Measurements from ENCODE around the gene PRTN3.

PRTN3 gene

GRCh38 chr19:872266-872951, 31.6 kb downstream of the PRTN3 start:
- H3K79me1 ChIP-seq (ENCODE audit: low read length), result no peaks in the 10 kb centered on the region
- H3K36me3 ChIP-seq (ENCODE audit: control insufficient read depth, insufficient read depth, low read length), result peaks cover 2% of the 10 kb centered on the region
- H3K79me2 ChIP-seq (ENCODE audit: control insufficient read depth, insufficient read depth, low read length), result no peaks in the 10 kb centered on the region
- DNase-seq, result peak; percentile 88
- H3K18ac ChIP-seq (ENCODE audit: low read length), result no peak overlapping the region
- no peak overlapping the region for H2BK120ac ChIP-seq (ENCODE audit: low read depth, low read length)
- no peak overlapping the region for H2AK5ac ChIP-seq (ENCODE audit: low read length)
- no peaks in the 10 kb centered on the region for H3K4me1 ChIP-seq (ENCODE audit: control insufficient read depth, low read depth, low read length)
- H4K8ac ChIP-seq (ENCODE audit: low read depth, low read length), result no peak overlapping the region
- H2BK15ac ChIP-seq (replicated peaks; ENCODE audit: low read depth), result no peak overlapping the region
- H4K5ac ChIP-seq (ENCODE audit: low read length), result no peak overlapping the region
- H3K27me3 ChIP-seq (ENCODE audit: insufficient read depth, low read length, poor library complexity), result no peaks in the 10 kb centered on the region
- peak overlapping the region; percentile 25 for H3K56ac ChIP-seq (ENCODE audit: low read length)
- no peak overlapping the region for H3K4me2 ChIP-seq (ENCODE audit: low read length)
- no peak overlapping the region for H3K9ac ChIP-seq (ENCODE audit: low read length)
- H3K27ac ChIP-seq (ENCODE audit: low read depth, low read length), result no peak overlapping the region
- H3K4me3 ChIP-seq (ENCODE audit: low read length), result no peak overlapping the region
- no peak overlapping the region for H2BK5ac ChIP-seq (ENCODE audit: low read length)
- no peak overlapping the region for H3K23ac ChIP-seq (ENCODE audit: low read length)
- no peak overlapping the region for H3K4ac ChIP-seq (ENCODE audit: low read depth, low read length)
- no CpG with 5 or more reads among the region's 27 CpGs for WGBS (ENCODE audit: extremely low coverage, insufficient coverage, low lambda C conversion rate)

- DNase-seq, result peak; percentile 74
These were observed 32.3 kb downstream of the PRTN3 start for GRCh38 chr19:873084-873483.

GRCh38 chr19:873561-874041, 32.8 kb downstream of the PRTN3 start:
- H3K4me2 ChIP-seq (ENCODE audit: low read length), result no peak overlapping the region
- no peak overlapping the region for H2BK120ac ChIP-seq (ENCODE audit: low read depth, low read length)
- no peak overlapping the region for H3K4me3 ChIP-seq (ENCODE audit: low read length)
- H3K27ac ChIP-seq (ENCODE audit: low read depth, low read length), result no peak overlapping the region
- H3K4ac ChIP-seq (ENCODE audit: low read depth, low read length), result no peak overlapping the region
- H3K79me1 ChIP-seq (ENCODE audit: low read length), result no peaks in the 10 kb centered on the region
- H3K56ac ChIP-seq (ENCODE audit: low read length), result no peak overlapping the region
- no peak overlapping the region for H4K5ac ChIP-seq (ENCODE audit: low read length)
- peaks cover 2% of the 10 kb centered on the region for H3K36me3 ChIP-seq (ENCODE audit: control insufficient read depth, insufficient read depth, low read length)
- H3K23ac ChIP-seq (ENCODE audit: low read length), result no peak overlapping the region
- H2BK5ac ChIP-seq (ENCODE audit: low read length), result no peak overlapping the region
- no peak overlapping the region for H3K18ac ChIP-seq (ENCODE audit: low read length)
- no peak overlapping the region for H3K9ac ChIP-seq (ENCODE audit: low read length)
- no peaks in the 10 kb centered on the region for H3K4me1 ChIP-seq (ENCODE audit: control insufficient read depth, low read depth, low read length)
- H4K8ac ChIP-seq (ENCODE audit: low read depth, low read length), result no peak overlapping the region
- no peaks in the 10 kb centered on the region for H3K27me3 ChIP-seq (ENCODE audit: insufficient read depth, low read length, poor library complexity)
- H2AK5ac ChIP-seq (ENCODE audit: low read length), result no peak overlapping the region
- no peak for DNase-seq
- no peak overlapping the region for H2BK15ac ChIP-seq (replicated peaks; ENCODE audit: low read depth)
- no peaks in the 10 kb centered on the region for H3K79me2 ChIP-seq (ENCODE audit: control insufficient read depth, insufficient read depth, low read length)
- no CpG with 5 or more reads among the region's 22 CpGs for WGBS (ENCODE audit: extremely low coverage, insufficient coverage, low lambda C conversion rate)

More at GRCh38 chr19:873084-873483, 32.3 kb downstream of the PRTN3 start:
- no CpG with 5 or more reads among the region's 13 CpGs for WGBS (ENCODE audit: extremely low coverage, insufficient coverage, low lambda C conversion rate)
- H3K79me2 ChIP-seq (ENCODE audit: control insufficient read depth, insufficient read depth, low read length), result no peaks in the 10 kb centered on the region
- H3K4ac ChIP-seq (ENCODE audit: low read depth, low read length), result no peak overlapping the region
- H3K18ac ChIP-seq (ENCODE audit: low read length), result no peak overlapping the region
- no peak overlapping the region for H4K8ac ChIP-seq (ENCODE audit: low read depth, low read length)
- peaks cover 2% of the 10 kb centered on the region for H3K36me3 ChIP-seq (ENCODE audit: control insufficient read depth, insufficient read depth, low read length)
- H3K27me3 ChIP-seq (ENCODE audit: insufficient read depth, low read length, poor library complexity), result no peaks in the 10 kb centered on the region
- no peak overlapping the region for H3K4me3 ChIP-seq (ENCODE audit: low read length)
- no peak overlapping the region for H3K9ac ChIP-seq (ENCODE audit: low read length)
- H4K5ac ChIP-seq (ENCODE audit: low read length), result no peak overlapping the region
- no peaks in the 10 kb centered on the region for H3K4me1 ChIP-seq (ENCODE audit: control insufficient read depth, low read depth, low read length)
- no peak overlapping the region for H3K4me2 ChIP-seq (ENCODE audit: low read length)
- H3K56ac ChIP-seq (ENCODE audit: low read length), result no peak overlapping the region
- H3K27ac ChIP-seq (ENCODE audit: low read depth, low read length), result no peak overlapping the region
- no peak overlapping the region for H2BK15ac ChIP-seq (replicated peaks; ENCODE audit: low read depth)
- no peak overlapping the region for H2BK5ac ChIP-seq (ENCODE audit: low read length)
- no peak overlapping the region for H2BK120ac ChIP-seq (ENCODE audit: low read depth, low read length)
- H2AK5ac ChIP-seq (ENCODE audit: low read length), result no peak overlapping the region
- no peak overlapping the region for H3K23ac ChIP-seq (ENCODE audit: low read length)
- H3K79me1 ChIP-seq (ENCODE audit: low read length), result no peaks in the 10 kb centered on the region

GRCh38 chr19:875265-875879, 34.6 kb downstream of the PRTN3 start:
- Histone ChIP-seq H3K9ac (ENCODE audit: low read length) (no peak overlapping the region), H3K79me1 (ENCODE audit: low read length) (no peaks in the 10 kb centered on the region), H3K27me3 (ENCODE audit: insufficient read depth, low read length, poor library complexity) (no peaks in the 10 kb centered on the region), H3K4ac (ENCODE audit: low read depth, low read length) (no peak overlapping the region), H3K56ac (ENCODE audit: low read length) (no peak overlapping the region), H3K23ac (ENCODE audit: low read length) (no peak overlapping the region), H3K79me2 (ENCODE audit: control insufficient read depth, insufficient read depth, low read length) (no peaks in the 10 kb centered on the region), H2BK5ac (ENCODE audit: low read length) (no peak overlapping the region), H2BK15ac (replicated peaks; ENCODE audit: low read depth) (no peak overlapping the region), H3K36me3 (ENCODE audit: control insufficient read depth, insufficient read depth, low read length) (no peaks in the 10 kb centered on the region), H3K27ac (ENCODE audit: low read depth, low read length) (no peak overlapping the region), H3K4me3 (ENCODE audit: low read length) (no peak overlapping the region), H3K18ac (ENCODE audit: low read length) (no peak overlapping the region), H4K5ac (ENCODE audit: low read length) (no peak overlapping the region), H3K4me2 (ENCODE audit: low read length) (no peak overlapping the region), H2AK5ac (ENCODE audit: low read length) (no peak overlapping the region), H3K4me1 (ENCODE audit: control insufficient read depth, low read depth, low read length) (no peaks in the 10 kb centered on the region), H2BK120ac (ENCODE audit: low read depth, low read length) (no peak overlapping the region), H4K8ac (ENCODE audit: low read depth, low read length) (no peak overlapping the region)
- no peak for DNase-seq
- no CpG with 5 or more reads among the region's 28 CpGs for WGBS (ENCODE audit: extremely low coverage, insufficient coverage, low lambda C conversion rate)

GRCh38 chr19:876089-876488, 35.3 kb downstream of the PRTN3 start:
- Histone ChIP-seq H3K4me2 (ENCODE audit: low read length) (no peak overlapping the region), H3K9ac (ENCODE audit: low read length) (no peak overlapping the region), H3K4ac (ENCODE audit: low read depth, low read length) (no peak overlapping the region), H4K8ac (ENCODE audit: low read depth, low read length) (no peak overlapping the region), H3K36me3 (ENCODE audit: control insufficient read depth, insufficient read depth, low read length) (peaks cover 1% of the 10 kb centered on the region), H2BK5ac (ENCODE audit: low read length) (no peak overlapping the region), H3K4me3 (ENCODE audit: low read length) (no peak overlapping the region), H3K79me2 (ENCODE audit: control insufficient read depth, insufficient read depth, low read length) (no peaks in the 10 kb centered on the region), H3K56ac (ENCODE audit: low read length) (no peak overlapping the region), H3K27me3 (ENCODE audit: insufficient read depth, low read length, poor library complexity) (no peaks in the 10 kb centered on the region), H2AK5ac (ENCODE audit: low read length) (no peak overlapping the region), H4K5ac (ENCODE audit: low read length) (no peak overlapping the region), H3K23ac (ENCODE audit: low read length) (no peak overlapping the region), H2BK15ac (replicated peaks; ENCODE audit: low read depth) (no peak overlapping the region), H3K27ac (ENCODE audit: low read depth, low read length) (no peak overlapping the region), H3K79me1 (ENCODE audit: low read length) (no peaks in the 10 kb centered on the region), H2BK120ac (ENCODE audit: low read depth, low read length) (no peak overlapping the region), H3K18ac (ENCODE audit: low read length) (no peak overlapping the region), H3K4me1 (ENCODE audit: control insufficient read depth, low read depth, low read length) (no peaks in the 10 kb centered on the region)
- no peak for DNase-seq
- no CpG with 5 or more reads among the region's 18 CpGs for WGBS (ENCODE audit: extremely low coverage, insufficient coverage, low lambda C conversion rate)

Data from mesendoderm (in vitro differentiated cells).